H9 (cell line): Measurements from ENCODE around the gene C10orf62. TPM values are rescaled to one million over a fixed set of nuclear protein-coding genes. Genes with fewer than 3 reads are reported as not detected.
"Not testable (repeated sequence)": the region's sequence is repeated elsewhere in the genome, so short reads cannot be mapped to it uniquely, and the experiment has no call there.

Source experiments
- DNase-seq: peaks from one replicate; pipeline ENCODE4 v3.0.0-alpha.2; 2017
- H2AFZ ChIP-seq: one replicate; pipeline ENCODE4 v1.6.1; 2013; ENCODE audit warnings: mild to moderate bottlenecking, low read length, control low read depth, moderate library complexity
- H2AK5ac ChIP-seq: 2 replicates; pipeline ENCODE4 v1.6.1; 2013; ENCODE audit warnings: low read length, control low read depth, mixed read lengths; ENCODE audit not compliant: insufficient read length
- H2BK120ac ChIP-seq: one replicate; pipeline ENCODE4 v1.6.1; 2013; ENCODE audit warnings: low read depth, mild to moderate bottlenecking, low read length, control low read depth, inconsistent platforms; ENCODE audit not compliant: poor library complexity, severe bottlenecking
- H2BK12ac ChIP-seq: 2 replicates; pipeline ENCODE4 v1.6.1; 2013; ENCODE audit warnings: low read length, control low read depth, mixed read lengths, low read depth; ENCODE audit not compliant: insufficient read length
- H2BK15ac ChIP-seq: 2 replicates; pipeline ENCODE4 v1.6.1; 2013; ENCODE audit warnings: low read depth, low read length, control low read depth
- H2BK20ac ChIP-seq: one replicate; pipeline ENCODE4 v1.6.1; 2013; ENCODE audit warnings: low read depth, mild to moderate bottlenecking, low read length, control low read depth, inconsistent platforms; ENCODE audit not compliant: poor library complexity, severe bottlenecking
- H2BK5ac ChIP-seq: 2 replicates; pipeline ENCODE4 v1.6.1; 2013; ENCODE audit warnings: low read length, control low read depth, mixed read lengths; ENCODE audit not compliant: insufficient read length
- H3K14ac ChIP-seq: 2 replicates; pipeline ENCODE4 v1.6.1; 2013; ENCODE audit warnings: low read length, control low read depth; ENCODE audit not compliant: insufficient read depth
- H3K18ac ChIP-seq: 2 replicates; pipeline ENCODE4 v1.6.1; 2013; ENCODE audit warnings: low read depth, mild to moderate bottlenecking, mixed read lengths, low read length, control low read depth; ENCODE audit not compliant: insufficient read length
- H3K23ac ChIP-seq: 2 replicates; pipeline ENCODE4 v1.6.1; 2013; ENCODE audit warnings: low read length, control low read depth, mixed read lengths, low read depth; ENCODE audit not compliant: insufficient read length
- H3K23me2 ChIP-seq: 2 replicates; pipeline ENCODE4 v1.6.1; 2013; ENCODE audit warnings: low read depth, mild to moderate bottlenecking, mixed read lengths, low read length, control low read depth; ENCODE audit not compliant: insufficient read length, poor library complexity, severe bottlenecking
- H3K27ac ChIP-seq: 2 replicates; pipeline ENCODE4 v1.5.1; 2013; ENCODE audit warnings: low read length, control low read depth, mixed read lengths, low read depth; ENCODE audit not compliant: insufficient read length
- H3K27me3 ChIP-seq: 2 replicates; pipeline ENCODE4 v1.6.1; 2013; ENCODE audit warnings: low read length, control low read depth, inconsistent platforms; ENCODE audit not compliant: insufficient read depth
- H3K4ac ChIP-seq: 2 replicates; pipeline ENCODE4 v1.6.1; 2013; ENCODE audit warnings: low read depth, mild to moderate bottlenecking, control low read depth, inconsistent platforms, low read length, moderate library complexity
- H3K4me1 ChIP-seq: 2 replicates; pipeline ENCODE4 v1.6.1; 2013; ENCODE audit warnings: low read length, control low read depth, inconsistent platforms; ENCODE audit not compliant: insufficient read depth
- H3K4me2 ChIP-seq: 2 replicates; pipeline ENCODE4 v1.6.1; 2013; ENCODE audit warnings: low read length, control low read depth, mixed read lengths; ENCODE audit not compliant: insufficient read length, insufficient read depth
- H3K56ac ChIP-seq: 2 replicates; pipeline ENCODE4 v1.6.1; 2013; ENCODE audit warnings: low read depth, mild to moderate bottlenecking, mixed read lengths, low read length, control low read depth; ENCODE audit not compliant: insufficient read length
- H3K79me1 ChIP-seq: 2 replicates; pipeline ENCODE4 v1.6.1; 2013; ENCODE audit warnings: low read depth, mild to moderate bottlenecking, moderate library complexity, low read length, control low read depth, inconsistent platforms; ENCODE audit not compliant: insufficient read depth, poor library complexity, severe bottlenecking
- H3K79me2 ChIP-seq: 2 replicates; pipeline ENCODE4 v1.6.1; 2013; ENCODE audit warnings: low read length, control low read depth, inconsistent platforms; ENCODE audit not compliant: insufficient read depth
- H3K9ac ChIP-seq: 2 replicates; pipeline ENCODE4 v1.6.1; 2013; ENCODE audit warnings: low read length, control low read depth, mixed read lengths; ENCODE audit not compliant: insufficient read length; ENCODE audit errors: extremely low read depth
- H3K9me3 ChIP-seq: one replicate; pipeline ENCODE4 v1.6.1; 2013; ENCODE audit warnings: low read depth, low read length, inconsistent platforms; ENCODE audit not compliant: control insufficient read depth
- H3T11ph ChIP-seq: one replicate; pipeline ENCODE4 v1.6.1; 2013; ENCODE audit warnings: mild to moderate bottlenecking, low read length, control low read depth, inconsistent platforms
- H4K20me1 ChIP-seq: one replicate; pipeline ENCODE4 v1.6.1; 2013; ENCODE audit not compliant: control insufficient read depth, insufficient read length, insufficient read depth
- H4K5ac ChIP-seq: 2 replicates; pipeline ENCODE4 v1.6.1; 2013; ENCODE audit warnings: low read depth, mild to moderate bottlenecking, mixed read lengths, low read length, control low read depth; ENCODE audit not compliant: insufficient read length
- H4K8ac ChIP-seq: replicated peaks from 2 replicates; pipeline ENCODE4 v1.6.1; 2013; ENCODE audit warnings: low read length, control low read depth, mixed read lengths, low read depth; ENCODE audit not compliant: insufficient read length
- H4K91ac ChIP-seq: 2 replicates; pipeline ENCODE4 v1.6.1; 2013; ENCODE audit warnings: low read depth, mild to moderate bottlenecking, moderate library complexity, mixed read lengths, low read length, control low read depth; ENCODE audit not compliant: insufficient read length
- H3K27ac Mint-ChIP-seq, 3 experiments: 2 replicates in 2 of 3; 3 replicates in 1 of 3; pipeline ENCODE4 v1.8.0; 2020 to 2021; ENCODE audit warnings: mixed read lengths in 3 of 3, mild to moderate bottlenecking in 1 of 3, moderate library complexity in 1 of 3
- H3K27me3 Mint-ChIP-seq: 2 replicates; pipeline ENCODE4 v1.8.0; 2021; ENCODE audit warnings: low read depth, mild to moderate bottlenecking, moderate library complexity, mixed read lengths
- H3K36me3 Mint-ChIP-seq, 3 experiments: 2 replicates in 2 of 3; 3 replicates in 1 of 3; pipeline ENCODE4 v1.8.0; 2020 to 2021; ENCODE audit warnings: low read depth in 3 of 3, mixed read lengths in 3 of 3; ENCODE audit not compliant: insufficient read depth in 1 of 3
- H3K4me1 Mint-ChIP-seq, 2 experiments: 2 replicates each; pipeline ENCODE4 v1.8.0; 2020; ENCODE audit warnings: mixed read lengths in 2 of 2
- H3K4me3 Mint-ChIP-seq, 2 experiments: 2 replicates in 1 of 2; 3 replicates in 1 of 2; pipeline ENCODE4 v1.8.0; 2020 to 2021; ENCODE audit warnings: mild to moderate bottlenecking in 2 of 2, mixed read lengths in 2 of 2, moderate library complexity in 1 of 2
- H3K9me3 Mint-ChIP-seq, 2 experiments: 2 replicates in 1 of 2; 3 replicates in 1 of 2; pipeline ENCODE4 v1.8.0; 2020; ENCODE audit warnings: mild to moderate bottlenecking in 2 of 2, mixed read lengths in 2 of 2, moderate library complexity in 1 of 2
- WGBS: extraction: QIAGEN DNeasy Blood & Tissue Kit; methylation state at CpG from one replicate; pipeline ENCODE4 v1.1.7; 2013; ENCODE audit warnings: missing lambda C conversion rate, low lambda C conversion rate, mixed read lengths; ENCODE audit not compliant: insufficient read length; ENCODE audit errors: extremely low coverage; 5-methylcytosine and 5-hydroxymethylcytosine counted together
- total RNA-seq: library from RNA; stranded (reverse); gene quantifications from 2 replicates; pipeline ENCODE4 v1.2.1, GENCODE V29; 2021

Gene C10orf62
- total RNA-seq, 1 experiment from 2014 or later = 0.31 TPM

DNA sequence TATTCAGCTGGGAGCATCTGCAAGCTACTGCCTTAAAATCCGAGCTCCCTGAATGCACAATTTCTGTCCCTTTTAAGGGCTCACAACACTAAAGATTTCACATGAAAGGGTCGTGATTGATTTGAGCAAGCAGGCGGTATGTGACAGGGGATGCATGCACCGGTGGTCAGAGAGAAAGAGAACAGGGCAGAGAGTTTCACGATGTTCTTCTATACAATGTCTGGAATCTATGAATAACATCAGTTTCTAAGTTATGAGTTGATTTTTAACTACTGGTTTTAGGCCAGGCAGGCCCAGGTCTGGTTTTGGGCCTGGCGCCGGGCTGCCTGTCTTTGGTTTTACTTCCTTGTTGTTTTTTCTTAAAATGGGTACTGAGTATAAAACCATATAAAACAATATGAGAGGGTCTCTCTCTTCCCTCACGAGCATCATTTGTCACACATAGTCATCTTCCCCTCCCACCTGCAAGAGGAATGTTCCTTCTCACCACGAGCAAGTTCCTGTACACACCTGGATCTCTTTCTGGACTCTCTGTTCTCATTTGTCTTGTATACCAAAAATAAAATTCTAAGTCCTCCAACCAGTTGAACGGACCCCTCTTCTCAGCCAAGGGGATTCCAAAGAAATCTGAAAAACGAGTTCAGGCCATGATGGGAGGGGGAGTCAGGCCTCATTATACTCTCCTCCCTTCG lies 28.0 kb upstream of the C10orf62 start:
- not testable (repeated sequence) for H3K4me1 ChIP-seq, H3K79me1 ChIP-seq, H3K27ac ChIP-seq, H2AK5ac ChIP-seq, H4K91ac ChIP-seq, H2BK120ac ChIP-seq, H2BK20ac ChIP-seq, H3K9me3 ChIP-seq, H3K79me2 ChIP-seq, H2BK12ac ChIP-seq, H3K14ac ChIP-seq, H4K8ac ChIP-seq, H2BK15ac ChIP-seq, H2BK5ac ChIP-seq, H3K18ac ChIP-seq, H3T11ph ChIP-seq, DNase-seq, H3K27me3 Mint-ChIP-seq, H4K20me1 ChIP-seq, H3K27ac Mint-ChIP-seq, H3K4me2 ChIP-seq, H4K5ac ChIP-seq, H3K9ac ChIP-seq, H3K4me1 Mint-ChIP-seq, H3K23me2 ChIP-seq, H3K4me3 Mint-ChIP-seq, H3K23ac ChIP-seq, H3K27me3 ChIP-seq, H3K56ac ChIP-seq, H2AFZ ChIP-seq, H3K4ac ChIP-seq
- H3K9me3 Mint-ChIP-seq = peaks cover 15 to 27% of the 10 kb centered on the region in 2 experiments
- WGBS = no CpG with 5 or more reads among the region's 12 CpGs
- H3K36me3 Mint-ChIP-seq = peaks cover 12 to 15% (median 13%) of the 10 kb centered on the region in 3 experiments

DNA sequence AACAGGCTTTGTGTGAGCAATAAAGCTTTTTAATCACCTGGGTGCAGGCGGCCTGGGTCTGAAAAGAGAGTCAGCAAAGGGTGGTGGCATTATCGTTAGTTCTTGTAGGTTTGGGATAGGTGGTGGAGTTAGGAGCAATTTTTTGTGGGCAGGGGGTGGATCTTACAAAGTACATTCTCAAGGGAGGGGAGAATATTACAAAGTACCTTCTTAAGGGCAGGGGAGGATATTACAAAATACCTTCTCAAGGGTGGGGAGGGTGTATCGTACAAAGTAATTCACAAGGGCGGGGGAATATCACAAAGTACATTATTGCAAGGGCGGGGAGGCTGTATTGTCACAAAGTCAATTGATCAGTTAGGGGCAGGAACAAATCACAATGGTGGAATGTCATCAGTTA lies 27.2 kb upstream of the C10orf62 start:
- H4K8ac ChIP-seq, H2BK20ac ChIP-seq, H4K20me1 ChIP-seq, H4K91ac ChIP-seq, H4K5ac ChIP-seq, H3K4ac ChIP-seq, DNase-seq, H3T11ph ChIP-seq, H3K23ac ChIP-seq, H3K9me3 ChIP-seq, H2BK15ac ChIP-seq, H3K4me1 Mint-ChIP-seq, H3K27ac Mint-ChIP-seq, H3K27ac ChIP-seq, H3K4me1 ChIP-seq, H3K4me3 Mint-ChIP-seq, H2AFZ ChIP-seq, H3K23me2 ChIP-seq, H2AK5ac ChIP-seq, H3K56ac ChIP-seq, H3K27me3 ChIP-seq, H2BK12ac ChIP-seq, H3K79me2 ChIP-seq, H2BK120ac ChIP-seq, H3K14ac ChIP-seq, H3K18ac ChIP-seq, H3K4me2 ChIP-seq, H2BK5ac ChIP-seq, H3K27me3 Mint-ChIP-seq, H3K79me1 ChIP-seq, H3K9ac ChIP-seq: not testable (repeated sequence)
- peaks cover 15 to 27% of the 10 kb centered on the region in 2 experiments for H3K9me3 Mint-ChIP-seq
- peaks cover 12 to 15% (median 13%) of the 10 kb centered on the region in 3 experiments for H3K36me3 Mint-ChIP-seq
- no CpG with 5 or more reads among the region's 5 CpGs for WGBS
